GM19395 (cell line): Measurements from ENCODE around the gene HEPHL1.
"Not testable (repeated sequence)": the region's sequence is repeated elsewhere in the genome, so short reads cannot be mapped to it uniquely, and the experiment has no call there.

ENCODE experiments used
- ATAC-seq: cut with Tn5 transposase; IDR thresholded peaks from one replicate; pipeline ENCODE4 v1.9.1; 2021; ENCODE audit warnings: mild to moderate bottlenecking, moderate library complexity; ENCODE audit not compliant: unreplicated experiment

Gene HEPHL1, protein sequence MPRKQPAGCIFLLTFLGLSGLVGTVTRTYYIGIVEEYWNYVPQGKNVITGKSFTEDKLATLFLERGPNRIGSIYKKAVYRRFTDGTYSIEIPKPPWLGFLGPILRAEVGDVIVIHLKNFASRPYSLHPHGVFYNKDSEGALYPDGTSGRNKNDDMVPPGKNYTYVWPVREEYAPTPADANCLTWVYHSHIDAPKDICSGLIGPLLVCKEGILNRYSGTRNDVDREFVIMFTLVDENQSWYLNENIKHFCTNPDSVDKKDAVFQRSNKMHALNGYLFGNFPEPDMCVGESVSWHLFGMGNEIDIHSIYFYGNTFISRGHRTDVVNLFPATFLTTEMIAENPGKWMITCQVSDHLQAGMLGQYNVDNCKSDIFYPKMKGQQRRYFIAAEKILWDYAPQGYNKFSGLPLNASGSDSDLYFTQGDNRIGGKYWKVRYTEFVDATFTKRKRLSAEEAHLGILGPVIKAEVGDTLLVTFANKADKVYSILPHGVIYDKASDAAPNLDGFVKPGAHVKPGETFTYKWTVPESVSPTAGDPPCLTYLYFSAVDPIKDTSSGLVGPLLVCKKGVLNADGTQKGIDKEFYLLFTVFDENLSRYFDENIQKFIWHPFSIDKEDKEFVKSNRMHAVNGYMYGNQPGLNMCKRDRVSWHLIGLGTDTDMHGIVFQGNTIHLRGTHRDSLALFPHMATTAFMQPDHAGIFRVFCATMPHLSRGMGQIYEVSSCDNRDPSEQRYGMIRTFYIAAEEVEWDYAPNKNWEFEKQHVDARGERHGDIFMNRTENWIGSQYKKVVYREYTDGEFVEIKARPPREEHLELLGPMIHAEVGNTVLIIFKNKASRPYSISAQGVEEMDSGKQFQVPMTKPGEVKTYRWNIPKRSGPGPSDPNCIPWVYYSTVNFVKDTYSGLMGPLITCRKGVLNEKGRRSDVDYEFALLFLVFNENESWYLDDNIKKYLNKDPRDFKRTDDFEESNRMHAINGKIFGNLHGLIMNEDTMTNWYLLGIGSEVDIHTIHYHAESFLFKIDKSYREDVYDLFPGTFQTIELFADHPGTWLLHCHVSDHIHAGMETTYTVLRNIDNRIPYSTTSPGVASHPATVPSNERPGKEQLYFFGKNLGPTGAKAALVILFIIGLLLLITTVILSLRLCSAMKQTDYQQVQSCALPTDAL

GRCh38 chr11:94020777-94021481 is at the start of gene HEPHL1:
HEPHL1 (plus strand) TSS chr11:94021354; CDS start chr11:94021369, 15 bp downstream.
- no peak for ATAC-seq

DNA sequence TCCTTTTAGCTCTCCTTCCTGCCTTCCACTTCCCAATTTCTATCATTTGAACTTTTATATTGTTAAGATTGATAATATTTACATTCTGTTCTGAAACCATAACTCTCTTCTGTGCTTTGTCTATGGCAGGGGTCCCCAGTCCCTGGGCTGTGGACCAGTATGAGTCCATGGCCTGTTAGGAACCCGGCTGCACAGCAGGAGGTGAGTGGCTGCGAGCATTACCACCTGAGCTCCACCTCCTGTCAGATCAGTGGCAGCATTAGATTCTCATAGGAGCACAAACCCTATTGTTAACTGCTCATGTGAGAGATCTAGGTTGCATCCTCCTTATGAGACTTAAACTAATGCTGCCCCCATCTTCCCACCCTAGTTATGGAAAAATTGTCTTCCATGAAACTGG is 48.4 kb upstream of the HEPHL1 start:
- no peak for ATAC-seq

DNA sequence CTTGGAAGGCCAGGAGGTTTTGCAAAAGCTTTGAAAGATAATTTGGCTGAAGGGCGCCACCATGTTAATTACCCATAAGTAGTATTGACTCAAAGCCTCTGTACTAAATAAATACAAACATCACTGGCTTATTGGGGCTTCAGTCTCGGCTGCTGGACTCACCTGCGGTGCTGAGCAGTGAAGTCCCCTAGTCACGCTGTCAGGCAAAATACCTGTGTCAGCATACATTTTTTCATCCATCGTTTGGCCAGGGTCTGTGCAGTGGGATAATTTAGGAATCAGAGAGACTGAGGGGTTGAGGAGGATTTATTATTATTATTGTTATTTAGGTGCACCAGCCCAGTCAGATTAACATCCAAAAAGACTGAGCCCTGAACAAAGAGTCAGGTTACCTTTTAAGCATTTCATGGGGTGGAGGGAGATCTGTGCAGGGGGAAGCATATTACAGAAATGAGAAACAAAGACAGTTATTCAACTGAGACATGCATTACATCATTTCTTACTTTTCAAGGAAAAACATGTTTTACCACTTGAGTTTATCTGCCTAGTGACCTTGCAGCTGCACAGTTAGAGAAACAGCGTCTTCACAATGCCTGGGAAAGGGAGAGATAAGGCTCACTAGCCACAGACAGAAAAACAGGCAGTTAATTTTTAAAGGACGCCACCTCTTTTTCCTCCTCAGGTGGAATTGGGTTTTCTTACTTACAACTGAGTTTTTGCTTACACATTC is 47.7 kb upstream of the HEPHL1 start:
- ATAC-seq: not testable (repeated sequence)

DNA sequence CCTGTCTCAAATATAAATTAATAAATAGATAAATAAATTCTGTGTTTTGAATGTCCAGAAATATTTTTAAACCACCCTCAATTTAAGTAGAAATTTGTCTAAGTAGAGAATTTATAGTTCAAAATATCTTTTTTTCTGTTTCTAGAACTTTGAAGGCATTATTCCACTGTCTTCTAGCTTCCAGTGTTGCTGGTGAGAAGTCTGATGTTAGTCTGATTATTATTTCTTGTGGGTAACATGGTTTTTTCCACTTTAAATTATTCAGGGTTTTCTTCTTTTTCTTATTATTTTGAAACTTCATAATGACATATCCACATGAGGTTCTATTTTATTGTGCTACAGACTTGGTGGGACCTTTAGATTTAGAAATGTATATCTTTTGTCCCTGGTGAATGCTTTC is 46.4 kb upstream of the HEPHL1 start:
- no peak for ATAC-seq

- ATAC-seq: not testable (repeated sequence)
These were observed 44.4 kb upstream of the HEPHL1 start for GRCh38 chr11:93976577-93977254.

DNA sequence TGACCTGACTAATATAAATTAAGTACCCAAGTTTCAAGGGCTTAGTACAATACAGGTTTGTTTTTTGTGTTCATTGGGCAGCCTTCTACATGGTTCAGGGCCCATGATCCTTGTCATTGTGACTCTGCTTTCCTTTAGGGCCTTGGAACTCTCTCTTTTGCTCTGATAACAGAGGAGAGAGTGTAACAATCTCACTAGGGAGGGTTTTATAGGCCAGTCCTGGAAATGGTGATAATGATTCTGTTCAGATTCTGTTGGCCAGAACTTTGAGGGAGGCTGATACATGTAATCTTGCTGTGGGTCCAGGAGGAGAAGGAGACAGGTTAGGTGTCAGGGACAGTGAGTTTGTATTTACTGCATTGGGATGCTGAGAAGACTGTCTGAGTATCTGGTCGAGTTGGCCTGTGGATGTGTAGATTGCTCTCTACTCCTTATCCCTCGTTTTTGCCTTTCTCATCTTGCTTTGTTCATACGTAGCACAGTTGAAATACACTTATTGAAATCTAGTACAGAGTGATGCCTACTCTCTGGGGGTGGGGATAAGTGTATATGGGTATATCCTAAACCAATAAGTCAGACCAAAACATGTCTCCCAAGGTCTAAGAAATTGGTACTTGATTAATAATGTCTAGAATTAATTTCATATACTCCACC is 37.5 kb upstream of the HEPHL1 start:
- no peak for ATAC-seq

DNA sequence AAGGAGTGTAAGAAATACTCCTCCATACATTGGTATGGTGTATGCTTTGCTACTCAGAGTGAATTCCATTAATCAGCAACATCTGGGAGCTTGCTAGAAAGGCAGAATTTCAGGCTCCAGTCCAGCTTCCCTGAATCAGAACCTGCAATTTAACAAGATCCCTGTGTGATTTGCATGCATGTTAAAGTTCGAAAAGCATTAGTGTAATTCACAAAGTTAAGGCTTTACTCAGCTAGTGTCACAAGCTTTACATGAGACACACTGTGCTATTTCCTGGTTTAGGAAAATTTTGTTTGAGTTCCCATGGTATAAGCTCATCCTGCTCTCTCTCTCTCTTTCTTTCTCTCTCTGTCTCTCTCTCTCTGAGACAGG is 37.0 kb upstream of the HEPHL1 start:
- no peak for ATAC-seq

- no peak for ATAC-seq
These were observed 36.2 kb upstream of the HEPHL1 start for GRCh38 chr11:93984936-93985335.

- no peak for ATAC-seq
These were observed 34.4 kb upstream of the HEPHL1 start for GRCh38 chr11:93986716-93987115.

DNA sequence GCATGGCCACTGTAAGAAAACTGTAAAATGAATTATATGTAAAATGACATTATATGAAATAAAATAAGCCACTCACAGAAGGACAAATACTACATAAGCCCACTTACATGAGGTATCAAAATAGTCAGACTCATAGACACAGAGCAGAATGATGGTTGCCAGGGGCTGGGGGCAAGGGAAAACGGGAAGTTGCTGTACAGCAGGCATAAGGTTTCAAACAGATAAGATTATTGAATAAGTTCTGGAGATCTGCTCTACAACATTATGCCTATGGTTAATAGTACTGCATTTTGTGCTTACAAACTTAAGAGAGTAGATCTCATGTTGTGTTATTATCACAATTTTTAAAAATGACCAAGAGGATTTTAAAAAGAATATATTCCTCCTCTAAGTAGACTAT is 32.7 kb upstream of the HEPHL1 start:
- ATAC-seq: no peak

DNA sequence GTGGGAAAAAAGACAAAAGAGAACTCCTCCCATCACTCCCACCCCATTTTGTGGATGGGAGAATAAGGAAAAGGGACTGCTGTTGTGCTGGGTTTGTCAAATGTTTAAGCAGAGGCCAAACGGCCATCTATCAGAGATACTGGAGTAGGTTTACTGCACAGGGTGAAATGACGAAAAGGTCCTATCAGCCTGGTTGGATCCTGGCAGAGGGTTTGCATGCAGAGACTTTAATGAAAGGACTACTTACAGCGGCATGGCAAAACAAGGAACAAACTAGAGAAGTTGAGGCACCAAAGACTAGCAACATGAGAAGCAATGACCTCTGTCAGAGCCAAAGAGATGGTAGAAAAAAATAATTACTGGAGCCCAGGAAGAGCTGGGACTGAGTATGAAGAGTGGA is 32.2 kb upstream of the HEPHL1 start:
- ATAC-seq: no peak

DNA sequence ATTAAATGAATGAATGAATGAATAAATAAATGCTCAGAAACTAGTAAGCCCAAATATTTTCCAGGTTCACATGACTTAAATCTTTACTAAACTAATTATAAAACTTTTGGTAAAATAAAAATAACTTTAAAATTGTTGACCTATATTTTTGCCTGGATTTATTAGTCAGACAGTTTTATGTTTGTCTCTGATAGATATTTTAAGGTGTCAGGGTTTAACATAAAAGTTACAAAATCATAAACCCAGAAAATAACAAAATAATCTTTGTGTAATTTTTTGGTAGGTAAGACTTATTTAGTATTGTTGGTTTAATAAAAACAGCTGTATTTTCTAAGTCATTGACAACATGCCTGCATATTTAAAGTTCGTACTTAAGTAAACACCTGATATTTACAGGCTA is 27.4 kb upstream of the HEPHL1 start:
- ATAC-seq: no peak

DNA sequence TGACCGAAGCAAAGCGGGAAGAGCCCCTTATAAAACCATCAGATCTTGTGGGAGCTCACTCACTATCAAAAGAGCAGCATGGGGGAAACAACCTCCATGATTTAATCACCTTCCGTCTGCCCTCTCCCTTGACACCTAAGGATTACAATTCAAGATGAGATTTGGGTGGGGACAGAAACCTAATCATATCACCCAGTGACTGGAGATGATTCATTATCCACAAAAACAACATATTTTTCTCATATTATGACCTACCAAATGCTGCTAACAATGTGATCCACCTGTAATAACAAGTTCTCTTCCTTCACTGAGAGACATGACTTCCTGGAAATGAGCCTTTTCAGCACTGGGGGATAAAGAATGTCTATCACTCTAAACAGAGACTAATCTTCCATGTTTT is 23.4 kb upstream of the HEPHL1 start:
- no peak for ATAC-seq

- ATAC-seq: no peak
These were observed 20.5 kb upstream of the HEPHL1 start for GRCh38 chr11:94000659-94001058.

- no peak for ATAC-seq
These were observed 18.9 kb upstream of the HEPHL1 start for GRCh38 chr11:94002226-94002625.

GRCh38 chr11:94007426-94007825 is 13.7 kb upstream of the HEPHL1 start:
- ATAC-seq: no peak

- ATAC-seq: no peak
These were observed 13.2 kb upstream of the HEPHL1 start for GRCh38 chr11:94007906-94008305.

- no peak for ATAC-seq
These were observed 11.0 kb upstream of the HEPHL1 start for GRCh38 chr11:94010136-94010535.

GRCh38 chr11:94011478-94011877 is 9.7 kb upstream of the HEPHL1 start:
- ATAC-seq: no peak
